NCI-H1417 (cell line): ENCODE data around the gene EXOC2.

ENCODE experiments used
- DNase-seq, 3 experiments: peaks; one replicate each; lab custom pipeline; 2025; lab: John Stamatoyannopoulos, UW

The EXOC2 gene

GRCh38 chr6:494394-494793, 198.5 kb downstream of the EXOC2 start:
- no peak for DNase-seq

GRCh38 chr6:493840-494239, 199.1 kb downstream of the EXOC2 start:
- DNase-seq, result no peak

DNA sequence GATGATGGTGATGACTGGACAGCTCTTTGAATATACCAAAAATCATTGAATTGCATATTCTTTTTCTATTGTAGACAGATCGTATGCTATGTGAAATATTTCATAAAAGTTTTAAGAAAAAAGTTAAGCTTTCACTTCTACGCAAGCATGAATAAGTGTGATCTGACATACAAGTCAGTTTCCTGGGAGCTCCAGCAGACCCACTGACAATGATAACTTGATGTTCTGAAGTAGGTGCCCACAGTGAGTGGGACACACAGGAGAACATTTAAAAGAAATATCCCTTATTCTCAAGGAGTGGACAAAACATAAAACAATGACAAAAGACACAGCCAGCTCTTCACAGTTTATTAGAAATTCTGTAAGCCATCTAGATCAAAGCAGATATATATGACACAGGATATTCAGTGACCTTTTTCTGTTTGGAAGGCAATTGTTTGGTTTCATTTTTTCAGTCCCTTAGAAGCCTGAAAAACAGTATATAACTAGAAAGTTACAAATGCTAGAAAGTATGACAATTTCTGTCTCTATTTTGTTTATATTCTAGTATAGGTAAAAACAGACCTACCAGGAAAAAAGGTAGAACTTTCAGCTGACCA, 200.0 kb downstream of the EXOC2 start:
- DNase-seq, result no peak

- DNase-seq, result no peak
Observed at GRCh38 chr6:492178-492577, 200.8 kb downstream of the EXOC2 start.

GRCh38 chr6:491233-491632, 201.7 kb downstream of the EXOC2 start:
- no peak for DNase-seq

- DNase-seq, result no peak
Observed at GRCh38 chr6:490251-491037, 202.5 kb downstream of the EXOC2 start.

DNA sequence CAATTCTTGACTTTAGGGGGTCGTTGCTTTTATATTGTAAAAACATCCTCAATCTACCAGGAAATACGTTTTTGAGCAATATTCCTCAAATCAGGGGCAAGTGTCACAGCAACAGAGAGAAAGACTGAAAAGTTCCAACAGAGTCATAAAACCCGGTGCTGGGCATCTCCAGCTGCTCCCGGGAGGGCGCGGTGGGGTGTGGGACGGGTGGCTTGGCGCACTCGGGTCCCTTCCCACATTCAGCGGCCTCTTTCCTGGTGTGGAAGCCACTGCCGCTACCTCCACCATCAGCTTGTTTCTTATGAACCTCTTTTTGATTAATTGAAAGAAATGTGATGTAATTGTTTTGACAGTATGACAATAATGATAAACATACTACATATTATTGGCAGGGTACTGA, 203.2 kb downstream of the EXOC2 start:
- no peak for DNase-seq

GRCh38 chr6:489001-489400, 203.9 kb downstream of the EXOC2 start:
- no peak for DNase-seq

GRCh38 chr6:487956-488355, 205.0 kb downstream of the EXOC2 start:
- no peak for DNase-seq

GRCh38 chr6:485655-486170, 207.2 kb downstream of the EXOC2 start:
- no peak for DNase-seq

DNA sequence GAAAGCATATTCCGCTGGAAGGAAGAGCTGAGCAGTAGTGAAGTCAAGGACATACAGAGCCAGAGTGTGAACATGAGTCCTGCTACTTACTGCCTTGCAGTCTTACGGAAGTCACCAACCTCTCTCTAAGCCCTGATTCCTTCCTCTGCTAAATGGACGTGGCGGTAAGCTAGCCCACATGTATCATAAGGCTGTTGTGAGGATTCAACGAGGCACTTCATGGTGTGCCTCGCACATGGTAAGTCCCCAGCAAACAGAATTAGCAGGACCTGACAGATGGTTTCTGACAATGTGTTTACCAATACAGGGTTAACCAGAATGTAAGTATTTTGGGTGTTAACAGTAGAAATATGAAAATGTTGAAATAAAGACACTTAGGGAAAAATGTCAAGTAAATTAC, 208.2 kb downstream of the EXOC2 start:
- peak in 2 of 3 experiments; percentile 38 to 41 for DNase-seq

- peak; percentile 4 to 76 (median 64) for DNase-seq
Observed at GRCh38 chr6:484086-484745, 208.7 kb downstream of the EXOC2 start.

DNA sequence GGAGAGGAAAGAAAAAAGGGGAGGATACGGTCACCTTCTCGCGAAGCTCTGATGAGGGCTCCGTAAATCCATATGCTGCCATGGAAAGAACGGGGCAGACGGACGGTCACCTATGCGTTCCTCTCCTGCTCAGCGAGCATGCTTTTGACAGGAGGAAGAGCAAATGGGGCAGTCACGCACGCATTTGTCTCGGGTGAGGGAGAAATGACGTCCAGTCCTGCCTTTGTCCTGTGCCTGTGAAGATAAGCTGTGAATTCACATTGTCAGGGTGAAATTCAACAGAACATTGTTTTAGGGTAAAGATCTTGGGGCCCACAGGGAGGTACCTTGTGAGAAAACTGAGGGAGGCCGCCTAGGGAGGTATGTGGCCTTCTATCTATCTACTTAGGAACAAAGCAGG, 217.6 kb downstream of the EXOC2 start:
- DNase-seq, result peak in 2 of 3 experiments; percentile 45 to 61

DNA sequence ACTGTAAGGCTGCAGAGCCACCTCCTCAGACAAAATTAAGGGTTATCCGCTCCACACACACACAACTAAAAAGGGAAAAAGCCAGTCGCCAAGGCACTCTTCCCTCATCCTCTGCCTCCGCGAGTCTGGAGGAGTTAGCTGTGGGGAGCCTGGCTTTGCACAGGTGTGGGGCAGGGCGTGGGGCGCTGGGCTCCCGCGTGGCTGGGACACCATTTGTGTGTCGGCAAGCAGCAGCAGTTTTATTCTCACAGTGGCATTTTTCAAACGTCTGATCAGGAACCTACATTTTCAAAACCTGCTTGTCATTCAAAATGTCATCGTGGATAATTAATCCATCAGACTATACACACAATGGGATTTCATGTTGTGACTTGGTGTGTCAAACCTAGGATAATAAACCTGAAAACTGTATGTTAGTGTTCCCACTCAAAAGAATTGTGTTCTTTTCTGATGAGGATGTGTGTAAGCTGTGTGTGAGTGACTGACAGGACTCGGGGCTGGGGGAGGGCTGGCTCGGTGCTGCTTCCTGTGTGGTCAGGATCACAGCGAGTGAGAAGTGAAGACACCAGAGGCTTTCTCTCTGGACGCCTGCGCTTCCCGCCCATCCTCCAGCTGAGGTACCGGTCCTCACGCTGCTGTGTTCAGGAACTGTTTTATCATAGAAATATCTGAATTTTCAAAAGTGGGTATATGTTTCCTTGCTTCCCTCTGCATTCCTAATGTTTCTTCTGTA, 218.3 kb downstream of the EXOC2 start:
- DNase-seq, result peak in 2 of 3 experiments; percentile 49 to 69

DNA sequence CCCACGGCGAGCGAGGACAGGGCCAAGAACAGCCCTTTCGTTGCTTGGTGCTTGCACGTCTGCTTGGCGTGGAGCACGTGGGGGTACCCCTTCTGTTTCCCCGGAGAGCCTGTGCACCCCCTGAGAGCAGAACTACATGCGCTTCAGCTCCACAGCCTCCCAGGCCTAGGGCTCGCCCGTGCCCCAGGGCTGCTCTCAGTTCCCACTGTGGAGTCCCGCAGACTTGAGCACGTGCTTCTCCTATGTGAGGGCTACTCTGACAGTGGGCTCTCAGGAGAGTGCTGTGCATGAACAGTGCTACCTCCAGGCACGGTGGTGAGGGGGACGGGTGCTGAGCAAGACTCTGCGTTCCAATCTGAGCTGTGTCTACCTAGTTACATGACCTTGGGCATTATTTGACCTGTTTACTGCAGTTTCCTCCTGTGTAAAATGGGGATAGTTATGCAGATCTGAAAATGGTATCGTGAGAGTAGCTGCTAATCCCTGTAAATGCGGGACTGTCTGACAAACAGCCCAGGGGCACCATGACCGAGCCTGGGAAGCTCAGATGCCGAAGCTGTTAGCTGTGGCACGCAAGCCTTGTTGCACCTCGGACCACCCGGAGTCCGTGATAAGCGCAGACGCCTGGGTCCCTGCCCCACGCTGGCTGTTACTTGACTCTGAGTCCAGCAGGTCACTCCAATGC, 219.0 kb downstream of the EXOC2 start:
- no peak for DNase-seq

GRCh38 chr6:473356-473755, 219.6 kb downstream of the EXOC2 start:
- DNase-seq, result no peak

DNA sequence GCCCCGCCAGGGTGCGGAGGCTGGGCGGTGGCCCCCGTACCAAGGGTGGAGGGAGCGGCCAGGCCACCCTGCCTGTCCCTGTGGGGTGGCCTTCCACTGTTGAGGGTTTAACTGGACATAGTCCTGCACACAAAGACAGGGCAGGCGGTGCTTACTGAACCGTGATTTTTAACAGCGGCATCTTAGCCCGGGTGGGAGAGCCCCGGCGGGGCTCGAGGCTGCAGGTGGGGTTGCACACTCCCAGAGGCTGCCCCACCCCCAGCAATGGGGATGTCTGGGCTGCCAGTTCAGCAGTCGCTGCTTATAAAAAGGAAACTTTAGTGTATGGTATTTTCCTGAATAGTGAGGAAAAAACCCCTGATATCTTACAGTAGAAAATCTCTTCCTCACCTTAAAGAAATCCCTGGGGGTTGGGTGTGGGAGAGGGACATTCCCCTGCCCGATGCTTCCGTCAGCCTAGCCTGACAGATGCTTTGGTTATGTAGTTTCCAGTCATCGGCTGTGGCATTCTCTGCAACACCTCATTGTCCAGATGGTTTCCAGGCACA, 222.0 kb downstream of the EXOC2 start:
- no peak for DNase-seq

DNA sequence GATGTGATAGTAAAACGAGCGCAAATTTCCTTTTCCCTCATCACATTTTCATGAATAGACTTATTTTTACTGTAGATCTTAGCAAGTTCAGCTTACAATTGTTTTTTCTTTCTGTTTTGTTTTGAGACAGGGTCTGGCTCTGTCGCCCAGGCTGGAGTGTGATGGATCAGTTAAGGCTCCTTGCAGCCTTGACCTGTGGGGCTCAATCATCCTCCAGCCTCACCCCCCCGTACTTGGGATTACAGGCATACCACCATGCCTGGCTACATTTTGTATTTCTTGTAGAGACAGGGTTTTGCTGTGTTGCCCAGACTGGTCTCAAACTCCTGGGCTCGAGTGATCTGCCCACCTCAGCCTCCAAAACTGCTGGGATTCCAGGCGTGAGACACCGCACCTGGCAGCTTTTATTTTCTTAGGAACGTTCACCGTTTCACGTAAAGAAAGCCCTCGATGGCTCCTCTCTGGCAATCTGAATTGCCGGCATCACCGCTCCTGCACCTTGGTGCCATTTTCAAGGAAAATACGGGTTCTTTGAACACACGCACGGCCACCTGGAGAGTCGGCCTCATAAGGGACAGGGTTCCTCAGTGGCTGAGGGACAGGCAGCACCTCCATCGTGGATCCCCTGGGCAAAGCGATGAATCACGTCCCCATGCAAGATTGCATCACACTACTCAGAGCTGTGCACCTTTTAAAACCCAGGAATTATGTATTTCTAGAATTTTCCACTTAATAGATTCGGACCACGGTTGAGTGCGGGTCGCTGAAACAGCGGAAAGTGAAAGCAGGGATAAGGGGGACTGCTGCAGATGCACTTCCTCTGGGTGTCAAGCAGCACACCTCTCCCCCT, 222.7 kb downstream of the EXOC2 start:
- DNase-seq, result no peak

- no peak for DNase-seq
Observed at GRCh38 chr6:467671-468082, 225.3 kb downstream of the EXOC2 start.

DNA sequence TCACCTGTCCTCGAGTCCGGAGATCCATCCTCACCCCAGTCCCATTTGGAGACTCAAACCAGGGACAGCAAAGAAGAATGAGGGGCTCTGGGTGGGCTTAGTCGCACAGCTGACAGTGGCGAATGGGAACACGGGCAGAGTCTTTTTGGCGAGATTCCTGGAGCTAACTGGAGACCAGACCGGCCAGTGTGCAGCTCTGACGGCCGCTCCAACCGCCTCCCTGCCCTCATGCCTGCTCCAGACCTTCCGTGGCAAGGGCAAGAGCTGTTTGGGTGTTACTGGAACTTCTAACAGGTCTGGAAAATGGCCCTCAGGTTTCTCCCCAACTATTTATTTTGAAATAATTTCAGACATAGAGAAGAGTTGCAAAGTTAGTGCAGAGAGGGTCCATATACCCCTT, 225.8 kb downstream of the EXOC2 start:
- DNase-seq, result no peak
